SK-N-SH (cell line): ENCODE measurements around the gene DNAJC17.

Source experiments
- CHD2 ChIP-seq: fragments of 150-350 bp; IDR thresholded peaks from 2 replicates; pipeline ENCODE4 v1.6.1; 2018; ENCODE audit warnings: low read length; ENCODE audit not compliant: partially characterized antibody
- CTCF ChIP-seq: fragments of 200-600 bp; sonication (generic); IDR thresholded peaks from 2 replicates; pipeline ENCODE4 v1.6.1; 2017; ENCODE audit warnings: antibody characterized with exemption, mild to moderate bottlenecking, moderate library complexity
- MEF2A ChIP-seq: IDR thresholded peaks from 2 replicates; pipeline ENCODE4 v1.4.0; 2012; ENCODE audit warnings: low read depth, borderline replicate concordance
- POLR2AphosphoS5 ChIP-seq: IDR thresholded peaks from 2 replicates; pipeline ENCODE4 v1.6.1; 2012; ENCODE audit warnings: low read depth, low read length
- RCOR1 ChIP-seq: fragments of 150-350 bp; IDR thresholded peaks from 2 replicates; pipeline ENCODE4 v1.6.1; 2017; ENCODE audit warnings: antibody characterized with exemption, low read length
- RXRA ChIP-seq: IDR thresholded peaks from 2 replicates; pipeline ENCODE4 v1.4.0; 2012; ENCODE audit warnings: low read depth, mild to moderate bottlenecking, borderline replicate concordance
- SIN3A ChIP-seq: IDR thresholded peaks from 2 replicates; pipeline ENCODE4 v1.6.1; 2012; ENCODE audit warnings: low read depth, mild to moderate bottlenecking, low read length, moderate library complexity, borderline replicate concordance
- ZBTB33 ChIP-seq: IDR thresholded peaks from 2 replicates; pipeline ENCODE4 v1.4.0; 2012; ENCODE audit warnings: low read depth, borderline replicate concordance
- TF ChIP-seq, protein P1 (sequence below): fragments of 150-350 bp; IDR thresholded peaks from 2 replicates; pipeline ENCODE4 v1.6.1; 2017; ENCODE audit warnings: antibody characterized with exemption, low read length, low read depth, borderline replicate concordance

- no peak for TF ChIP-seq RXRA
- TF ChIP-seq CTCF, result no peak
- no peak for TF ChIP-seq CHD2
- no peak for TF ChIP-seq RCOR1
- no peak for TF ChIP-seq SIN3A
- TF ChIP-seq POLR2AphosphoS5, result no peak
- TF ChIP-seq ZBTB33, result no peak
- no peak for TF ChIP-seq MEF2A
- TF ChIP-seq, protein P1, sequence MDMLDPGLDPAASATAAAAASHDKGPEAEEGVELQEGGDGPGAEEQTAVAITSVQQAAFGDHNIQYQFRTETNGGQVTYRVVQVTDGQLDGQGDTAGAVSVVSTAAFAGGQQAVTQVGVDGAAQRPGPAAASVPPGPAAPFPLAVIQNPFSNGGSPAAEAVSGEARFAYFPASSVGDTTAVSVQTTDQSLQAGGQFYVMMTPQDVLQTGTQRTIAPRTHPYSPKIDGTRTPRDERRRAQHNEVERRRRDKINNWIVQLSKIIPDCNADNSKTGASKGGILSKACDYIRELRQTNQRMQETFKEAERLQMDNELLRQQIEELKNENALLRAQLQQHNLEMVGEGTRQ, result no peak
Observed at GRCh38 chr15:40823572-40824343, 16.5 kb upstream of the DNAJC17 start.
